ENCODE measurements around the gene CNOT4. TPM values are rescaled to one million over a fixed set of nuclear protein-coding genes. Genes with fewer than 3 reads are reported as not detected.

The CNOT4 gene, protein sequence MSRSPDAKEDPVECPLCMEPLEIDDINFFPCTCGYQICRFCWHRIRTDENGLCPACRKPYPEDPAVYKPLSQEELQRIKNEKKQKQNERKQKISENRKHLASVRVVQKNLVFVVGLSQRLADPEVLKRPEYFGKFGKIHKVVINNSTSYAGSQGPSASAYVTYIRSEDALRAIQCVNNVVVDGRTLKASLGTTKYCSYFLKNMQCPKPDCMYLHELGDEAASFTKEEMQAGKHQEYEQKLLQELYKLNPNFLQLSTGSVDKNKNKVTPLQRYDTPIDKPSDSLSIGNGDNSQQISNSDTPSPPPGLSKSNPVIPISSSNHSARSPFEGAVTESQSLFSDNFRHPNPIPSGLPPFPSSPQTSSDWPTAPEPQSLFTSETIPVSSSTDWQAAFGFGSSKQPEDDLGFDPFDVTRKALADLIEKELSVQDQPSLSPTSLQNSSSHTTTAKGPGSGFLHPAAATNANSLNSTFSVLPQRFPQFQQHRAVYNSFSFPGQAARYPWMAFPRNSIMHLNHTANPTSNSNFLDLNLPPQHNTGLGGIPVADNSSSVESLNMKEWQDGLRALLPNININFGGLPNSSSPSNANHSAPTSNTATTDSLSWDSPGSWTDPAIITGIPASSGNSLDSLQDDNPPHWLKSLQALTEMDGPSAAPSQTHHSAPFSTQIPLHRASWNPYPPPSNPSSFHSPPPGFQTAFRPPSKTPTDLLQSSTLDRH
- total RNA-seq = 25.7 TPM

DNA sequence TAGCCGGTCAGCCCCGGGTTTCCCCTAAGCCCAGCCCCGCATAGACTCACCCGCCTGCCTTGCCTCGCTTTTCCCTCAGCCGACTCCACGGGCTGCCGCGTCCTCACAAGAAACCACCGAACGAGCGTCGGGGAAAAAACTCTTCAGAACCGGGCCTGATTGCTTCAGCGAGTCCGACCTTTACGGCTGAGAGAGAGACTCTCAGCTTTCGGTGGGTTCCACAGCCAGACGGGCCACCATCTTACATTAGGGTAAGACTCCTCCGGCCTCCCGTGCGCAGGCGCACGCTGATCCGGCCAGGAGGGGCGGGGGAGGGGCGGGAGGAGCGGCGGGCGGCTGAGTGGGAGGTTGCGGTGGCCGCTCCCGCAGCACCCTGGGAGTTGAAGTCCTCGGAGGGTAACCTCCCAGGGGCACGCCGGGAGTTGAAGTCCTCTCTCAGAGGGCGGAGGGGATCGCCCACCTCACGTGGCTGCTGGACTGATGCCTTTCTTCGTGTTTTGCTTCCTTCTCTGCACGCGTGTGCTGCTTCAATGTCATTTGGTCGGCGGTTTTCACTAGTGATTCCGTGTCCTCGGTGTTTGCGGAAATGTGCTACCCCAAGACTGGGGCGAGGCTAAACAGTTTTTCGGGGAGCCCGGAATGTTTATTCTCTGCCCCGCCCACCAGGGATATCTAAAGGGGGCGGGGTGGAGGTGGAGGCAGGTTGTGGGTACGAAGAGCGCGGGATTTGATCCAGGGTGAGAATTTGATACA, at the start of gene CNOT4:
CNOT4 (minus strand) TSS at position 264 of the 753 bp plus-strand sequence. CDS start 71,771 bp downstream, outside the sequence.
- peak; percentile 96 for DNase-seq (ENCODE audit: low spot score)

DNA sequence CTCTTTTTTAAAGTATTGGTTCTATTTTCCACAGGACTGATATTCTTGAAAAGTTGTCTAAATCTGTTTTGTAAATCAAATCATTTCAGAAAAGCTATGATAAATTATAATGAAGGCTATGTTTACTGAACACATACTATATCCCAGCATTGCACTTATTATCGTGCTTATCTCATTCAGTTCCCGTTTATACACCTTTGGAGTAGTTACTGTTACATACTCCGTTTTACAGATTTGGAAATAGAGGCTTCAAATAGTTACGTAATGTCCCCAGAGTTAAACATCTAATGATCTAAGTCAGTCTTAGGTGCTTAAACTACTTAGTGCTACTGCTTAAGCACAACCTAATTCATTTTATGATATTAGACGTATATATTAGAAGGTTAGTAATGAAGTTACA, 49.0 kb upstream of the CNOT4 start:
- no peak for DNase-seq (ENCODE audit: low spot score)

DNA sequence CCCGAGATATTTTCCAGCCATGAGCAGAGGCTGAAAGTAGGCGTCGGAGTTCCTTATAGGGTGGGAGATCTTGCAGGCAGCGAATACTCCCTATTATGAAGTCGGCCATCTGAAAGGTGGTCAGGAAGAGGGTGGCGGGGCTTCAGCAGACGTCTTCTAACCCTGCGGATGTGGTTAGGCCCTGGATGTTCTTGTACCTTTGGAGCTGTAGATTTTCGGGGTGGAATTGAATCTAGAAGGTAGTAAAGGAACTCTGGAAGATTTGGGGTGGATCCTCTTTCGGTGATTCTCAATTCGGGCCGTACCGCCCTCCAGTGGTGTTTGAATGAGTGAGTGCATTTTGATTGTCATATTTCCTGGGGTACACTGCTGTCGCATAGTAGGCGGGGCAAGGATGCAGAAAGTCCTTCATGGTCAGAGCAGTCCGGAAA, 48.5 kb upstream of the CNOT4 start:
- DNase-seq (ENCODE audit: low spot score) = peak; percentile 52

DNA sequence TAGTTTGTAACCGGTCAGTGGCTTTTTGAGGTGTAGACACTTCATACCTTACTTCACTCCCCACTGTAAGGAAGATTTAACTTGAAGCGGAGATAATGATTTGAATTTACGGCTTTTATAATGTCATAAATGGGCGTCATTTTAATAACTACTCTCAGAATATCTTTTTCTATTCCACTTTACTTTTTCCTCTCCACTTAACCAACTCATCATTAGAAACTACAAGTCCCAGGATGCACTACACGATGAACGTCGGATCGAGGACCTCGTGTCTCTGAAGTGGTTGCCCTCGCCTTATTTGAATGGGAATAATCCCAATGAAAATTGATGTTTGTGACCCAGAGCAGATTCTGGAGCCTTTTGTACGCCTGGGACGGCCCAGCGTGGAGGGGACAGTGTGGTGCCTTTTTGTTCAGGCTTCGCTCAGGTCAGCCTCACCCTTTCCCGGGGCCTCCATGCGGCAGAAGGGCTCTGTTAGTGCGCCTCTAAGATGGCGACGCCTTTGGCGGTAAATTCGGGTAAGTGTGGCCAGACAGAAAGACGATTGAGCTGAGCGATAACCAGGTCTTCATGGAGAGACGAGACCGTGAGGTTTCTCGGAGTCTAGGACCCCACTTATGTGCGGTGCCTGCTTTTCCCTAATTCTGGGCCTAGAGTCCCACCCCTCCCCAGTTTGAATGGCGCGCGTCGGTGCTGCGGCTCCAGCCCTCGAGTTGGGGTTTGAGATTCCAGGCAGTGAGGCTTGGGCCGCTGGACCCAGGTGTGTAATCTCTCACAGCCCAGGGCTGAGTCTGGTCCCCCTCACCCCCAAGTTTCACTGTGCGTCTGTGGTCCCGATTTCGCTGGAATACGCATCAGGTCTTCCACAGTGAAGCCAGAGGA, 47.8 kb upstream of the CNOT4 start, which contains the start of gene NUP205:
NUP205 (plus strand) TSS at position 463 of the 882 bp plus-strand sequence; CDS start at position 491, 28 bp downstream.
- DNase-seq (ENCODE audit: low spot score) = peak; percentile 72

DNA sequence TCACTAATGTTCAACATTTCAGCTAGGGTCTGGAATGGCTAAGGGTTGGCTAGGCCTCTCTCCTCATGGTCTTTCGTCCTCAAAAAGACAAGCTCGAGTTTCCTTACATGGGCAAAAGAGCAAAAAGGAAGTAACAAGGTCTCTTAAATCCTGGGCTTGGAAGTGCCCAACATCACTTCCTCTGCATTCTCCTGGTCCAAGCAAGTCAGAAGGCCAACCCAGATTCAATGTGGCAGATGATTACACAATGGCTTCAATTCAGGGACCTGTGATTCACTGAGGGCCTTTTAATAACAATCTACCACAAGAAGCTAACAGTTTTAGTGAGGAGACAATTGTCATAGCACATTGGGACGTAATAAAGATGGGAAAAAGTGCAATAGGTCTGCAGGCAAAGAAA, 43.4 kb upstream of the CNOT4 start:
- no peak for DNase-seq (ENCODE audit: low spot score)

GRCh38 chr7:135552148-135552547, 42.2 kb upstream of the CNOT4 start:
- DNase-seq (ENCODE audit: low spot score) = no peak

DNA sequence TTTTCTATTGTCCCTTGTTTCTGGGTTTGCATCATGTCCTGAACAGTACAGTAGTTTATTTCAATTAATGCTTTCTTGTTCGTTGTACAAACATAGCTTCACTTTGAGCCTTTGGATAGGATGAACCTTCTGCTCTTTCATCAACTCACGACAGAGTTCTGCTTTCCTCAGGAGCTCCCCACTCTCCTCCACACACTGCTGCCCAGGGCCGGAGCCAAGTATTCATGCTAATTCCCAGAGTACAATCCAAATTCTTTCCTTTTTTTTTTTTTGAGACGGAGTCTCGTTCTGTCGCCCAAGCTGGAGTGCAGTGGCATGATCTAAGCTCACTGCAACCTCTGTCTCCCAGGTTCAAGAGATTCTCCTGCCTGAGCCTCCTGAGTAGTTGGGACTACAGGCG, 40.3 kb upstream of the CNOT4 start:
- DNase-seq (ENCODE audit: low spot score) = no peak

- no peak for DNase-seq (ENCODE audit: low spot score)
Measured at GRCh38 chr7:135541029-135541428, 31.1 kb upstream of the CNOT4 start.

DNA sequence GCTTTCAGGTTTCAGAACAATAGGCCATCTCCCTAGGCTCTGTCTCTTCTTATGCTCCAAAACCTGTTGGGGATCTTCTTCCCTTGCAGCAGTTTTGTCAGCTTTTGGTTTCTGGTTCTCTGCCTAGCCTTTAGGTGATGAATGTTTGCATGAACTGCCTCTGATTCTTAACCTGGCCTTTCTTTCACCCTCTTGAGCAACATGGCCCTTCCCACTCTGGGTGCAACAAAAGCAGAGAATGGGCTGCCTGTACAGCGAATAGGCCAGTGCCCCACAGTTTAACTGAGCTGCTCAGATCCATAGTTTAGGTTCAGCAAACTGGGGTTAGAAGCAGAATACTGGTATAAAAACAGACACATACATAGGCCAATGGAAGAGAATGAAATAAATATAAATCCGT, 29.7 kb upstream of the CNOT4 start:
- no peak for DNase-seq (ENCODE audit: low spot score)

DNA sequence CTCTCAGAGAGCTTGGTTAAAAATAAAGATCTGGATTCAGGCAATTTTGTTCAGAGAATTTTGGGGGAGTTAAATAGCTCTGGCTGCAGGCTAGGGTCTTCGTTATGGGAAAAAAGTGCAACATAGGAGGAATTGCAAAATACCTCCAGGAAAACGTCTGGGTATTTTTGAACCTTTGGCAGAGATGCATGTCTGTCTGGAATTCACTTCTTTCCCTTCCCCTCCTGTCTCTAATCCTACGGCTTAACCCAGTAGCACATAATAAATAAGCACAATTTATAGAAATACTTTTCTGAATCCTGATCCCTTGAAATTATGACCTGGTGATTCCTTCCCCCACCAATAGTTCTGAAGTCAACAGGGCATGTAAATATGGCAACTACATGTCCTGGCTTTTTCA, 28.5 kb upstream of the CNOT4 start:
- no peak for DNase-seq (ENCODE audit: low spot score)

GRCh38 chr7:135537905-135538304, 28.0 kb upstream of the CNOT4 start:
- no peak for DNase-seq (ENCODE audit: low spot score)

- DNase-seq (ENCODE audit: low spot score) = no peak
Measured at GRCh38 chr7:135537453-135537852, 27.6 kb upstream of the CNOT4 start.

GRCh38 chr7:135536150-135536549, 26.2 kb upstream of the CNOT4 start:
- DNase-seq (ENCODE audit: low spot score) = no peak

DNA sequence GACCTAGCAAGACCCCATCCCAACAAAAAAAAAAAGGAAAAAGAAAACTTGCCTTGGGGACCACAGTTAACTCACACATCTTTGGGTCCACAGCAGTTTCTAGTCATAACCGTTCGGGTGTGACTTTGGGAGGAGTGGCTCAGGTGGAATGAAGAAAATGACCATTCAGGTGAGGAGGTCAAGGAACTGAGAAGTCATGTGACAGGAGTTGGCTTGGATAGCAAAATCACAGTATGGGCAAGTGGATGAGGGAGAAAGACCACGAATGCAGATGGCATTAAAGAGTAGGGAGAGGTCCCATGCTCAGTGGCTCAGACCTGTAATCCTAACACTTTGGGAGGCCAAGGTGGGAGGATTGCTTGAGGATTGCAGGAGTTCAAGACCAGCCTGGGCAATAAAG, 17.1 kb upstream of the CNOT4 start:
- DNase-seq (ENCODE audit: low spot score) = no peak

DNA sequence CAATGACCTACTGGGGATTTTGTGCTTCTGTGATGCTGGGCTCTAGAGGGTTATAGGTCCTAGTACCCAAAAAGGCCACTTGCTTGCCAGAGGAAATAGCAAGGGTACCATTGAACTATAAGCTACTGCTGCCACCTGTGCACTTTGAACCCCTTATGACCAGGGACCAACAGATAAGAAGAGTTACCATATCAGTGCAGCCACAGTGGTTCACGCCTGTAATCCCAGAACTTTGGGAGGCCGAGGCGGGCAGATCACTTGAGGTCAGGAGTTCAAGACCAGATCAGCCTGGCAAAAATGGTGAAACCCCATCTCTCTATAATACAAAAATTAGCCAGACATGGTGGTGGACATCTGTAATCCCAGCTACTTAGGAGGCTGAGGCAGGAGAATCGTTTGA, 15.5 kb upstream of the CNOT4 start:
- DNase-seq (ENCODE audit: low spot score) = no peak

DNA sequence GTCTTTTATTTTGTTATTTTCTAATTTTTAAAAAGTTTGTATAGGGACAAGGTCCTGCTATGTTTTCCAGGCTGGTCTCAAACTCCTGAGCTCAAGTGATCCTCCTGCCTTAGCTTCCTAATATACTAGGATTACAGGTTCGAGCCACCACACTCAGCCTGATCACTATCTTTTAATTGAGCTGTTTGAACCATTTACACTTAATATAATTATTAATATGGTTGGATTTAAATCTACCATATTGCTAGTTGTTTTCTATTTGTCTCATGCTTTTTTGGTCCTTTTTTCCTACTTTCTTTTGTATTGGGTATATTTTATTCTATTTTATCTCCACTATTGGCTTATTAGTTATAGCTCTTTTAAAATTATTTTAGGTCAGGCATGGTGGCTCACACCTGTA, 13.2 kb upstream of the CNOT4 start:
- DNase-seq (ENCODE audit: low spot score) = no peak

DNA sequence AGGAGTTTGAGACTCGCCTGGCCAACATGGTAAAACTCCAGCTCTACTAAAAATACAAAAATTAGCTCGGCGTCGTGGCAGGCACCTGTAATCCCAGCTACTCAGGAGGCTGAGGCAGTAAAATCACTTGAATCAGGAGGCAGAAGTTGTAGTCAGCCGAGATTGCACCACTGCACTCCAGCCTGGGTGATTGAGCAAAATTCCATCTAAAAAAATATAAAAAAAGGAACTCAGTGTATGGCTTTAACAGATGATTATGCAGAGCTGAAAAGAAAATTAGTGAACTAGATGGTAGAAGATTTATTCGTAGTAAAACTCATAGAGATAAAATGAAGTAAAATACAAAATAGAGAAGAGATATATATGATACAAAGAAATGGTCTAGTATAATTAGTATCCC, 12.6 kb upstream of the CNOT4 start:
- no peak for DNase-seq (ENCODE audit: low spot score)

DNA sequence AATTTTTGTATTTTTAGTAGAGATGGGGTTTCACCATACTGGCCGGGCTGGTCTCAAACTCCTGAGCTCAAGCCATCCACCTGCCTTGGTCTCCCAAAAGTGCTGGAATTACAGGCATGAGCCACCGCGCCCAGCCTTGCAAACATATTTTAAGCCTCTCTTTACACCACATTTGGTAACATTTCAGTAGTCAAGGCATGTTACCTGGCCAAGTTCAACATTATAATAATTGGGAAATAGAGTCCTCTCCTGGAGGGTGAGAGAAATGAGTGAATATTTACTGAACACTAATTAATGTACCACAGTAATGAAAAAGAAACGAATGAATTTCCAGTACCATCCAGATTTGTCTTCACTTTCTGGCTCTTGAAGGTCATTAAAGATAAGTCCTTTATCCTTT, 10.0 kb upstream of the CNOT4 start:
- no peak for DNase-seq (ENCODE audit: low spot score)

GRCh38 chr7:135519233-135519688, 9.4 kb upstream of the CNOT4 start:
- no peak for DNase-seq (ENCODE audit: low spot score)

- no peak for DNase-seq (ENCODE audit: low spot score)
Measured at GRCh38 chr7:135518748-135519147, 8.8 kb upstream of the CNOT4 start.

DNA sequence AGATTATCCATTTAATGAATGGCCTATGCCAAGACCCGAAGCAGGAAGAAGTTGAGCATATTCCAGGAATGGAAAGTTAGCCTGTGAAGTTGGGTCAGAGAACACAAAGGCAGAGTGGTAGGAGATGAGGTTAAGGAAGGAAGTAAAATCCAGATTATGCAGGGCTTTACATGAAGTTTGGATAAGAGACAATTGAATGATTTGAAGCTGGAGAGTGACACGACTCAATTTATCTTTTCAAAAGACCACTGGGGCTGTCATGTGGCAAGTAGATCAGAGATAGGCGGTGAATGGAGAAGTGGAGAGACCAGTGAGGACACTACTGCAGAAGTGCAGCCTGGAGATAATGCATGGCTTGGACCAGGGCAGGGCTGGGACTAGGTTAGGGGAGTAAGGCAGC, 7.2 kb upstream of the CNOT4 start:
- DNase-seq (ENCODE audit: low spot score) = no peak
